SJSA1 (cell line): ENCODE data around the gene CWF19L2. TPM values are rescaled to one million over a fixed set of nuclear protein-coding genes. Genes with fewer than 3 reads are reported as not detected.
"Not testable (repeated sequence)": the region's sequence is repeated elsewhere in the genome, so short reads cannot be mapped to it uniquely, and the experiment has no call there.

Source experiments
- DNase-seq, 2 experiments: peaks; one replicate each; pipeline ENCODE4 v3.0.0-alpha.2; 2015 to 2020; ENCODE audit warnings: low spot score in 2 of 2, low read depth in 1 of 2
- H3K27ac ChIP-seq: fragments of 250-450 bp; sonication (Bioruptor Pico); 2 replicates; pipeline ENCODE4 v1.5.1; 2020; ENCODE audit warnings: mild to moderate bottlenecking, moderate library complexity
- H3K27me3 ChIP-seq: fragments of 250-450 bp; sonication (Bioruptor Pico); replicated peaks from 2 replicates; pipeline ENCODE4 v1.5.1; 2020; ENCODE audit warnings: mild to moderate bottlenecking, moderate library complexity
- H3K36me3 ChIP-seq: fragments of 250-450 bp; sonication (Bioruptor Pico); 2 replicates; pipeline ENCODE4 v1.5.1; 2020; ENCODE audit warnings: mild to moderate bottlenecking
- H3K4me1 ChIP-seq: fragments of 250-450 bp; sonication (Bioruptor Pico); replicated peaks from 2 replicates; pipeline ENCODE4 v1.6.1; 2021; ENCODE audit warnings: mild to moderate bottlenecking
- H3K4me3 ChIP-seq: fragments of 250-450 bp; sonication (Bioruptor Pico); 2 replicates; pipeline ENCODE4 v1.5.1; 2020; ENCODE audit warnings: mild to moderate bottlenecking
- H3K9me3 ChIP-seq: fragments of 250-450 bp; sonication (Bioruptor Pico); replicated peaks from 2 replicates; pipeline ENCODE4 v1.5.1; 2020; ENCODE audit warnings: mild to moderate bottlenecking
- total RNA-seq: library from RNA; depleted of rRNA; stranded (reverse); fragments of >200 nt; shearing (Covaris generic); gene quantifications from 2 replicates; pipeline ENCODE4 v1.2.3, GENCODE V29; 2014

Gene CWF19L2
- total RNA-seq, 1 experiment from 2014 or later, result 5.6 TPM

DNA sequence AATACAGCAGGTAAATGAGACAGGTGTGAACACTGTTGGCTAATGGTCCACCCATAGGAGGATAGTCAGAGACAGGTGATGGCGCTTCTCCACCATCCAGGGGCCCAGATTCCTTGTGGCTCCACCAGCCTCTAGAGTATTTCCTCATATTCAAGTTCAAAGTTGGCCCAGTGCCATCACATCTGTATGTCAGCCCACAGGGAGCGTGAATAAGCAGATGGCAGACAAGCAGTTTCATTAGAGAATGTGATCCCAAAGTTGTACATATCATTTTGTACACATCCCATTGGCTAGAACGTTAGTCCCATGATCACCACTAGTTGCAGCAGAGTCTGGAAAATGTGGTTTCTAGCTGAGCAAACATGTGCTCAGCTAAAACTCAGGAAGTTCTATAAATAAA is 11.0 kb upstream of the CWF19L2 start:
- Histone ChIP-seq H3K27ac (no peak overlapping the region), H3K4me1 (no peaks in the 10 kb centered on the region), H3K36me3 (no peaks in the 10 kb centered on the region), H3K27me3 (no peaks in the 10 kb centered on the region), H3K9me3 (no peaks in the 10 kb centered on the region), H3K4me3 (no peak overlapping the region)
- no peak for DNase-seq

- no peaks in the 10 kb centered on the region for H3K4me1 ChIP-seq
- no peak overlapping the region for H3K4me3 ChIP-seq
- H3K9me3 ChIP-seq, result no peaks in the 10 kb centered on the region
- no peaks in the 10 kb centered on the region for H3K27me3 ChIP-seq
- no peak for DNase-seq
- no peak overlapping the region for H3K27ac ChIP-seq
- no peaks in the 10 kb centered on the region for H3K36me3 ChIP-seq
Observed at GRCh38 chr11:107467696-107468095, 10.1 kb upstream of the CWF19L2 start.

GRCh38 chr11:107466275-107466866 is 8.7 kb upstream of the CWF19L2 start:
- not testable (repeated sequence) for DNase-seq, H3K9me3 ChIP-seq, H3K4me3 ChIP-seq

GRCh38 chr11:107457205-107457557 is 444 bp downstream of the CWF19L2 start:
- Histone ChIP-seq H3K27ac (peak overlapping the region; percentile 31; the same call in 1 of the 2 replicates), H3K9me3 (no peaks in the 10 kb centered on the region), H3K4me1 (no peaks in the 10 kb centered on the region), H3K4me3 (peak overlapping the region; percentile 52), H3K27me3 (no peaks in the 10 kb centered on the region), H3K36me3 (no peaks in the 10 kb centered on the region)
- peak in 1 of 2 experiments; percentile 0 for DNase-seq

More at GRCh38 chr11:107466275-107466866, 8.7 kb upstream of the CWF19L2 start:
- not testable (repeated sequence) for H3K27me3 ChIP-seq, H3K27ac ChIP-seq, H3K4me1 ChIP-seq, H3K36me3 ChIP-seq

DNA sequence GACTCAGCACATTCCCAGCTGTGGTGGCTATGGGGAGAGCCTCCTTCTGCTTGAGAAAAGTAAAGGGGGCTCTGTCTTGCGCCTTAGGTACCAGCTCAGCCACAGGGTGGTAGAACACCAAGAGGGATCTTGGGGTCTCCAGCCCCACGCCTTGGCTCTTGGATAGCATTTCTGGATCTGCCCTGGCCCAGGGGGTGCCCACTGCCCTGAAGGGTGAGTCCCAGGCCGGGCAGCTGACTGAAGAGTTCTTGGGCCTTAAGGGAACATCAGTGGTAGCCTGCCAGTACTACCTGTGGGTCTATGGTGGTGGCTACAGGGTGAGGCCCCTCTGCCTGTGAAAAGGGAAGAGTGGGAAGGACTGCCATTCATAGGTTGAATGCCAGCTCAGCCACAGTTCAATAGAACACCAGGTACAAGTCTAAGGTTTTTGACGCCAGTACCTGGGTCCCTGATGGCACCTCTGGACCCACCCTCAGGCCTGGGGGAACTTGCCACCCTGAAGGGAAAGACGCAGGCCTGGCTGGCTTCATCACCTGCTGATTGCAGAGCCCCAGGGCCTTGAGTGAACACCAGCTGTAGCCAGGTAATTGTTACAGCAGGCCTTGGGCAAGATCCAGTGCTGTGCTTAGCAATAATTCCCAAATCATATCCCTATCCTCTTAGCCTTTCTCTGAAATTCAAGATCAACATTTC is 3.9 kb downstream of the CWF19L2 start:
- no peak for DNase-seq
- Histone ChIP-seq H3K4me3 (no peak overlapping the region), H3K4me1 (no peaks in the 10 kb centered on the region), H3K27me3 (no peaks in the 10 kb centered on the region), H3K9me3 (no peaks in the 10 kb centered on the region), H3K27ac (no peak overlapping the region), H3K36me3 (no peaks in the 10 kb centered on the region)

GRCh38 chr11:107446822-107447431 is 10.7 kb downstream of the CWF19L2 start:
- no peak for DNase-seq
- Histone ChIP-seq H3K4me1 (no peaks in the 10 kb centered on the region), H3K27ac (no peak overlapping the region), H3K36me3 (no peaks in the 10 kb centered on the region), H3K4me3 (no peak overlapping the region), H3K27me3 (no peaks in the 10 kb centered on the region), H3K9me3 (no peaks in the 10 kb centered on the region)

DNA sequence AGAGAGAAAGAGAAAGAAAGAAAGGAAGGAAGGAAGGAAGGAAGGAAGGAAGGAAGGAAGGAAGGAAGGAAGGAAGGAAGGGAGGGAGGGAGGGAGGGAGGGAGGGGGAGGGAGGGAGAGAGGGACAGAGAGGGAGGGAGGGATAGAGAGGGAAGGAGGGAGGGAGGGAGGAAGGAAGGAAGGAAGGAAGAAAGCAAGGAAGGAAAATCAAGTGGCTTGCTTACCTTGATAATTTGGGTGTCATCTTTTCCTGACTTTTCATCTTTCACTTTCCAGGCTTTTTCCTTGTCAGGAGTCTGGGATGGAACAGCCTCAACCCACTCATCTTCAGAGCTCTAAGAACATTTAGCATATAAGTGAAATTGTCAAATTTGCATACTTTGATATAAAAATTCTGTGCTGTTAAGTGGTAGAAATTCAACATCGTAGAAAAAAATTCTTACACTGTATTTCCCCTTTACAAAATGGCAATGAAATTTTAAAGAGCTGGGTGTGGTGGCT is 14.9 kb downstream of the CWF19L2 start:
- H3K4me1 ChIP-seq, result no peaks in the 10 kb centered on the region
- no peak for DNase-seq
- no peaks in the 10 kb centered on the region for H3K9me3 ChIP-seq
- no peaks in the 10 kb centered on the region for H3K36me3 ChIP-seq
- no peak overlapping the region for H3K4me3 ChIP-seq
- no peaks in the 10 kb centered on the region for H3K27me3 ChIP-seq
- no peak overlapping the region for H3K27ac ChIP-seq

- Histone ChIP-seq H3K36me3 (no peaks in the 10 kb centered on the region), H3K9me3 (no peaks in the 10 kb centered on the region), H3K27ac (no peak overlapping the region), H3K27me3 (no peaks in the 10 kb centered on the region), H3K4me3 (no peak overlapping the region), H3K4me1 (no peaks in the 10 kb centered on the region)
- no peak for DNase-seq
Observed at GRCh38 chr11:107439586-107440167, 17.9 kb downstream of the CWF19L2 start.

GRCh38 chr11:107438148-107438547 is 19.5 kb downstream of the CWF19L2 start:
- H3K27me3 ChIP-seq, result no peaks in the 10 kb centered on the region
- H3K9me3 ChIP-seq, result no peaks in the 10 kb centered on the region
- DNase-seq, result no peak
- H3K4me1 ChIP-seq, result no peaks in the 10 kb centered on the region
- no peak overlapping the region for H3K27ac ChIP-seq
- H3K36me3 ChIP-seq, result no peaks in the 10 kb centered on the region
- H3K4me3 ChIP-seq, result no peak overlapping the region

- no peak for DNase-seq
- Histone ChIP-seq H3K27me3 (no peaks in the 10 kb centered on the region), H3K27ac (no peak overlapping the region), H3K4me1 (no peaks in the 10 kb centered on the region), H3K9me3 (no peaks in the 10 kb centered on the region), H3K36me3 (no peaks in the 10 kb centered on the region), H3K4me3 (no peak overlapping the region)
Observed at GRCh38 chr11:107430525-107430924, 27.1 kb downstream of the CWF19L2 start.

- H3K36me3 ChIP-seq, result no peaks in the 10 kb centered on the region
- H3K27me3 ChIP-seq, result no peaks in the 10 kb centered on the region
- no peaks in the 10 kb centered on the region for H3K4me1 ChIP-seq
- H3K4me3 ChIP-seq, result no peak overlapping the region
- no peak overlapping the region for H3K27ac ChIP-seq
- no peaks in the 10 kb centered on the region for H3K9me3 ChIP-seq
- no peak for DNase-seq
Observed at GRCh38 chr11:107427569-107428180, 29.9 kb downstream of the CWF19L2 start.

DNA sequence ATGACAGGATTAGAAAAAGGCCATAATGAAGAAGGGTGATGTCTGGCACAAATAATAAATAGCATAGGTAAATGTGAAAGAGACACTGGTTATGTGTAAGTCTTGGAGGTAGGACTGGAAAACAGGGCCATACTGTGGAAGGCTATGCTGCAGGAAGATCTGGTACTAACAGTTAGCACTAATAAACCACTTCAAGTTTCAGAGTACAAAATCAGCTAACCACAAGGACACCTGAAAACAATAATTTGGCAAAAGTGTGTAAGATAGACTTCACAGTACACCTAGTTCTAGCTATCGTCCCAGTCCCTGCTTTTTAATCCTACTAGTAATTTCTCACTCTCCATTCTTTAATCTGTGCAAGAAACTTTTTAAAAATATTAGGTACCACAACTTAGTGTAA is 44.3 kb downstream of the CWF19L2 start:
- Histone ChIP-seq H3K4me1 (no peaks in the 10 kb centered on the region), H3K9me3 (no peaks in the 10 kb centered on the region), H3K27me3 (no peaks in the 10 kb centered on the region), H3K27ac (no peak overlapping the region), H3K4me3 (no peak overlapping the region), H3K36me3 (no peaks in the 10 kb centered on the region)
- DNase-seq, result no peak

GRCh38 chr11:107408762-107409211 is 48.8 kb downstream of the CWF19L2 start:
- no peak for DNase-seq
- Histone ChIP-seq H3K4me3 (no peak overlapping the region), H3K4me1 (no peaks in the 10 kb centered on the region), H3K27me3 (no peaks in the 10 kb centered on the region), H3K27ac (no peak overlapping the region), H3K9me3 (no peaks in the 10 kb centered on the region), H3K36me3 (no peaks in the 10 kb centered on the region)

DNA sequence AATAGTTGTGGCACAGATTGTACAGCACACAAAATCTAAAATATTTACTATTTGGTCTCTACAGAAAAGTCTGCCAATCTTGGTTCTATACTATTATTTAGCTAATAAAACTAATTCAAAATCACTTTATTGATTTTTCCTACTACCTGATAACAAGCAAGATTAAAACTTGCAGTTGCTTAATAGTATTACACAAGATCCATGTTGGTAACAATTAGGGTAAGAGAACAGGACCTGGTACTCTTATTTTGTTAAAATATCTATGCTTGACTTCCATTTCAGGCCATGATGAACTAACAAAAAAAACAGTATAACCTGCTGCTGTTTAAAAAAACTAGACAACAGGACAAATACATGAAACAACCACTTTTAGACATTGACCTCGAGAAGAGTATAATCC is 52.4 kb downstream of the CWF19L2 start:
- Histone ChIP-seq H3K27ac (no peak overlapping the region), H3K4me1 (no peaks in the 10 kb centered on the region), H3K4me3 (no peak overlapping the region), H3K36me3 (no peaks in the 10 kb centered on the region), H3K9me3 (no peaks in the 10 kb centered on the region), H3K27me3 (no peaks in the 10 kb centered on the region)
- DNase-seq, result no peak
